Dendritic cell treated with granulocyte-macrophage colony-stimulating factor and Interleukin-4, amounts not matched to agents 40 ng/mL and 50 ng/mL, for 4 days (primary cell): ENCODE measurements around the gene HCFC1R1.
A peak's percentile ranks its signal among the peaks of the same experiment; 100 is the strongest.

ENCODE experiments used
- H3K27ac Mint-ChIP-seq: one replicate; pipeline ENCODE4 v1.8.0; 2022; ENCODE audit warnings: mild to moderate bottlenecking, mixed read lengths
- H3K27me3 Mint-ChIP-seq: one replicate; pipeline ENCODE4 v1.8.0; 2022; ENCODE audit warnings: mild to moderate bottlenecking, mixed read lengths
- H3K36me3 Mint-ChIP-seq: one replicate; pipeline ENCODE4 v1.8.0; 2022; ENCODE audit warnings: low read depth, mixed read lengths
- H3K4me1 Mint-ChIP-seq: one replicate; pipeline ENCODE4 v1.8.0; 2022; ENCODE audit warnings: low read depth, mixed read lengths
- H3K4me3 Mint-ChIP-seq: one replicate; pipeline ENCODE4 v1.8.0; 2022; ENCODE audit warnings: mild to moderate bottlenecking, moderate library complexity, mixed read lengths
- H3K9me3 Mint-ChIP-seq: one replicate; pipeline ENCODE4 v1.8.0; 2022; ENCODE audit warnings: mixed read lengths
- intact Hi-C: fragments of 100-400 bp; cut with micrococcal nuclease; formaldehyde crosslinking; loops from one replicate; pipeline ENCODE4 v1.15.0; 2022

Gene HCFC1R1

DNA sequence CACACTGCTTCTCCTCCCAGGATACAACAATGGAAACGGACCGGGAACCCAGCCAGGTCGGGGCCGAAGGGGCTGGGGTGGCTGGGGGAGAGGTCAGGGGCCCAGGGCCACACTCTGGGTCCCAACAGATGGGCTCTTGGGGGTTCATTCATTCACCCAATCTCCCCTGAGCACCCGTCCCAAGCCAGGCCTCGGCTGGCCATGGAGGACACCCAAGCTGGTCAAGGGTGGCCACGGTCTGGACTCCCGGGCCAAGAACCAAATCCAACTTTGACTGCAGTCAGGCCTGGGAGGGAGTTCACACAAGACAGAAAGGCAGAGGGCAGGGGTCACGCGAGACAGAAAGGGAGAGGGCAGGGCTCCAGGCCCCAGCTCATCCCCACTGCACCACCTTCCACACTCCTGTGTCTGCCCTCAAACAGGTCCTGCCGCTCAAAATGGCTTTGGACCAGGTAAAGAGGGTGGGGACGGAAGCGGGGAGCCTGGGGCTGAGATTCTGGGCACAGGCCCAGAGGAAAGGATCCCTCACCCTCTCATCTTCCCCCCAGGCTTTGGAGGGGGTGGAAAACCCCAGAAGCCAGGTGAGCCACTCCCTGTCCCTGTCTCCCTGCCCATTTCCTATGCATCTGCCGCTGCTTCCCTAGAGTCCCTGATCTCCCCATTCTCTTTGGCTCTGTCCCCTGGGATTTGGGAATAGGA is 31.2 kb downstream of the HCFC1R1 start:
- Mint-ChIP-seq H3K27ac (no peak overlapping the region), H3K27me3 (peaks cover 34% of the 10 kb centered on the region), H3K36me3 (no peaks in the 10 kb centered on the region), H3K4me3 (no peak overlapping the region), H3K4me1 (no peaks in the 10 kb centered on the region), H3K9me3 (no peaks in the 10 kb centered on the region)
- intact Hi-C loops: no loop called here

DNA sequence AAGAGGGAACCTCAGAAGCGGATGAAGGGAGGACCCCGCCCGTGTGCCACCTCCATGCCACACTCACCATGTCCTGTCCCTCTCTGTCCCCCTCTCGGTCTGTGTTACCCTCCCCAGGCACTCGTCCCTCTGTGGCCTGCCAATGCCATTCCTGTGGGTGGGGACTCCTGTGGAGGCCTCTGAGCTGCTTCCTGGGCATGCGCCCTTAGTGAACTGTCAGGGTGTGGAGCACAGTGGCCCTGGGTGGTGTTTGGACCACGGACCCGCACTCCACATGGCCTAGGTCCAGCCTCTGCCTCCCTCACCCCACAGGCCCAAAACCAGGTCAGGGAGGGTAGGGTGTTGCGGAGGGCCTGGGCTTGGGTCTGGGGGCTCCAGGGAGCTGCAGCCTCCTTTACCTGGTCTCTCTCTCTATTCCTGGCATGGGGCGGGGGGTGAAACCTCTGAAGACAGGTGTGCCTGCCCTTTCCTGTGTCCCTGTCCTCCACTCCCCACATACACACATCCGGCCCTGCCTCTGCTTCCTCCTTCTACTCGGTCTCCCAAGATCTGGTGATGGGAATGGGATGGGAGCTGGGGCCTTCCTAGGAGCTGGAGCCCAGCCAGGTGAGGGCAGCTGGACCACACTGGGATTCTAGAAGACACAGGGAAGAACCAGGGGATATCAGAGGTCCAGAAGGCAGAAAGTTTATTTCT is 32.0 kb downstream of the HCFC1R1 start:
- H3K4me3 Mint-ChIP-seq: no peak overlapping the region
- H3K9me3 Mint-ChIP-seq: no peaks in the 10 kb centered on the region
- H3K27me3 Mint-ChIP-seq: peaks cover 39% of the 10 kb centered on the region
- intact Hi-C loops: no loop called here
- no peaks in the 10 kb centered on the region for H3K36me3 Mint-ChIP-seq
- H3K27ac Mint-ChIP-seq: no peak overlapping the region
- no peaks in the 10 kb centered on the region for H3K4me1 Mint-ChIP-seq

DNA sequence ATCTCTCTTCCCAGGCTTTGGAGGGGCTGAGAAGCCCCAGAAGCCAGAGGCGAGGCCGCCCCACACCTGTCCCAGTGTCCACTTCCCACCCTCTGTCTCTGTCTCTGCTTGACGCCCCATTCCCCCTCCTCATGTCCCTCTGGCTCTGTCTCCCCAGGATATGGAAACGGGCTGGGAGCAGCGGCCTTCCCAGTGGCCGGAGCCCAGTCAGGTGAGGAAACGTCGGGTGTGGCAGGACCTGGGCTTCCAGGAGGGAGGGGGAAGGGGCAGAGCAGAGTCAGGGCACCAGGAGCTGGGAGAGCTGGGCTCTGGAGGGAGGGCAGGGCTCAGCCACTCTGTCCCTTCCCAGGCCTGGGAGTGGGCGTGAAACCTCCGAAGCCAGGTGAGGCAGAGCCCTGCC is 32.9 kb downstream of the HCFC1R1 start:
- H3K27me3 Mint-ChIP-seq: peaks cover 44% of the 10 kb centered on the region
- no peaks in the 10 kb centered on the region for H3K4me1 Mint-ChIP-seq
- no peaks in the 10 kb centered on the region for H3K36me3 Mint-ChIP-seq
- intact Hi-C loops: no loop called here
- H3K27ac Mint-ChIP-seq: no peak overlapping the region
- H3K4me3 Mint-ChIP-seq: no peak overlapping the region
- H3K9me3 Mint-ChIP-seq: no peaks in the 10 kb centered on the region

DNA sequence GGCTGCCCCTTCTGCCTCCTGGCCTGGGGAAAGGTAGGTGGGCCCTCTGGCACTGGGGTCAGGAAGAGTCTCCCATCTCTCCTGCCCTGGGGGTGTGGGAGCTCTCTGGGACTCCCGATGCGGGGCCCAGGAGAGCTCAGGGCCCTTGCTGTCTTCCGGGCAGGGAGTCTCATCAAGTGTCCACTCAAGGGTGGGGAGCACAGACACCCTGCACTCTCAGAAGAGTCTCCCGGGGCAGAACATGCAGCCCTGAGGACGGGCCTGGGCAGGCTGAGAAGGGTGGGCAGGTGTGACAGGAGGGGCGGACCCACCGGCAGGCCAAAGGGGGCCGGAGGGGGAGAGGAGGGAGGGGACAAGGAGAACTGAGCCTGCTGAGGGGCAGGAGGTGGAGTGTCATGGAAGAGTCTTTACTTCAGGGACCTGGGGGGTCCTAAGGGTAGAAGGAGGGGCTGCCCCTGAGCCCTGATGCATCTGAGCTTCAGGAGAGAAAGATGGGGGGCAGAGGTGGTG is 35.1 kb downstream of the HCFC1R1 start:
- H3K27ac Mint-ChIP-seq: no peak overlapping the region
- no peaks in the 10 kb centered on the region for H3K9me3 Mint-ChIP-seq
- no peak overlapping the region for H3K4me3 Mint-ChIP-seq
- H3K36me3 Mint-ChIP-seq: no peaks in the 10 kb centered on the region
- intact Hi-C loops: no loop called here
- peaks cover 44% of the 10 kb centered on the region for H3K27me3 Mint-ChIP-seq
- peaks cover 6% of the 10 kb centered on the region for H3K4me1 Mint-ChIP-seq

DNA sequence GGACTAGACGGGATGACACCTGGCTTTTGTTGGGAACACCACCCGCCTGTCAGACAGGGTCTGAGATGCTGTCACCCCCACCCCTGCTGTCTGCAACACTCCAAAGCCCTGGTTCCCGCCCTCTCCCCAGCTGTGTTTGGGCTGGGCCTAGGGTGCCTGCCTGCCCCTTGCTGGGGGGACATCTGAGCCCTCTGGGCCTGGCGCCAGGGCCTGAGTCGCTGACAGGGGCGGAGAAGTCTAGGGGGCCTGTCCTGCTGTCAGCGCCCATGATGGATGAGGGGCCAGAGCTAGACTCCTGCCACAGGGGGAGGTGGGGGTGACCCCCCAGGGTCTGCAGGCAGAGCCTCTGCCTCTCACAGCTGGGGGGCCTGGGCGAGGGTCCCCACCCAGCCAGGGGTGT is 35.9 kb downstream of the HCFC1R1 start:
- H3K36me3 Mint-ChIP-seq: no peaks in the 10 kb centered on the region
- intact Hi-C loops: no loop called here
- no peak overlapping the region for H3K27ac Mint-ChIP-seq
- peaks cover 43% of the 10 kb centered on the region for H3K27me3 Mint-ChIP-seq
- peaks cover 8% of the 10 kb centered on the region for H3K4me1 Mint-ChIP-seq
- H3K4me3 Mint-ChIP-seq: no peak overlapping the region
- no peaks in the 10 kb centered on the region for H3K9me3 Mint-ChIP-seq

DNA sequence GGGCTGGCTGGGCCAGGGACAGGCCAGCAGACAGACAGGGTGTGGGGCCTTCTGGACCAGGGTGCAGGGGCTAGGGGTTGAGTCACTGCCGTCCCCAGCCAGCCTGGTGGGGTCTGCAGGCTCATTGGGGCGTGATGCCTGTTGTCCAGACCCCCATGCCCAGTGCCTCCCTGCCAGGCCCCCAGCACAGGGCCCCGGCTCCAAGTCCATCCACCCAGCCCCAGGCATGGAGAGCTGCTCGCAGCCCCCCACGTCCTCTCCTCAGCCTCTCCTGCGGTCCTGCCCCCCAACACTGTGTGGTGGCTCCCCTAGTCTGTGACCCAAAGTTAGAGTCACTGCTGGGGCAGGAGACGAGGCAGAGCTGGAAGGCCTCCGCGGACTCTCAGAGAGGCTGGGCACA is 36.5 kb downstream of the HCFC1R1 start:
- Mint-ChIP-seq H3K36me3 (no peaks in the 10 kb centered on the region), H3K4me3 (no peak overlapping the region), H3K27me3 (peaks cover 44% of the 10 kb centered on the region), H3K9me3 (no peaks in the 10 kb centered on the region), H3K4me1 (peaks cover 8% of the 10 kb centered on the region), H3K27ac (no peak overlapping the region)
- intact Hi-C loops: no loop called here

DNA sequence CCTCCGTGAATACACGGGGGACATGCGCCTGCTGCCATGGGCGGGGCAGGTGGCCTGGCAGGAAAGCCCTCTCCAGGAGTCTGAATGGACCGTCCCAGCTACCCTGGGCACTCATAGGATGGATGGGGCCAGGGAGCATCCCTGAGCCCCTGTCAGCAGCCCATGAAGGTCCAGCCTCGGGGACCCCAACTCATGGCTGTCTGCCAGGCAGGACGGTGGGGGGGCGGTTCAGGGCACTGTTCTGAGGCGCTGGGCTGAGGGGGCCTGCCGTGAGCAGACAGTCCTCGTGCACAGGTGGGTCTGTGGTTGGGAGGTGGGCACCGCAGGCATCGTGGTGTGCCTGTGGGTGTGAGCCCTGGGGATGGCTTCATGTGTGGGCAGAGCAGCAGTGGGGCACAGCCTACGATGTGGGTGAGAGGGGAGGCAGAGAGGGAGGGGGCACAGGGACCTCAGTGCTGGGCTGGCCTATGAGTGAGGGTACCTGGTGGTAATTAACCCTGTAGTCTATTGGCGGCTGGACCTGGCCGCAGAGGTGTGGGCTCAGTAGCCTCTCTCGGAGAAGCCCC is 37.0 kb downstream of the HCFC1R1 start:
- Mint-ChIP-seq H3K27ac (no peak overlapping the region), H3K4me1 (peaks cover 11% of the 10 kb centered on the region), H3K4me3 (no peak overlapping the region), H3K27me3 (peaks cover 47% of the 10 kb centered on the region), H3K36me3 (no peaks in the 10 kb centered on the region), H3K9me3 (no peaks in the 10 kb centered on the region)
- intact Hi-C loops: no loop called here

DNA sequence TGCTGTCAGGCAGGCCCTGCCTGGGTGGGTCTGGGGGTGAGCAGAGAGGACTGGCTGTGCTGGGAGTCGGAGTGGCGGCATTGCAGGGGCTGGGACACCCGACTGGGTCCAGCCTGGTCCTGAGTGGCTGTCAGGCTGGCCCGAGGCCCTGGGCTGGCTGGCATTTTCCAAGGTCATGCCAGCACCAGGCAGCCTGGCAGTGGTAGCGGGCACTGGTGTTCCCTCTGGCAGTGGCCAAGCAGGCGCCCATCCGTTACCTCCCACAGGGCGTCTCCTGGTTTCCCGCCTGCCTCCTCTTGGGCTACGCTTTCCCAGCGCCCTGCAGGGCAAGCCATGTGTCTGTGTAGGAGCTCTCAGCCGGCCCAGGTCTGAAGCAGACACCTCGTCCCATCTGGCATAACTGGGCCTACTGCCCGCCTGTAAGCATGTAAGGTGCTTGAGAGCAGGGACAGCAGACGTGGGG is 37.8 kb downstream of the HCFC1R1 start:
- intact Hi-C loops: no loop called here
- H3K4me1 Mint-ChIP-seq: peaks cover 13% of the 10 kb centered on the region
- H3K27ac Mint-ChIP-seq: no peak overlapping the region
- peaks cover 45% of the 10 kb centered on the region for H3K27me3 Mint-ChIP-seq
- H3K36me3 Mint-ChIP-seq: no peaks in the 10 kb centered on the region
- no peaks in the 10 kb centered on the region for H3K9me3 Mint-ChIP-seq
- H3K4me3 Mint-ChIP-seq: no peak overlapping the region

DNA sequence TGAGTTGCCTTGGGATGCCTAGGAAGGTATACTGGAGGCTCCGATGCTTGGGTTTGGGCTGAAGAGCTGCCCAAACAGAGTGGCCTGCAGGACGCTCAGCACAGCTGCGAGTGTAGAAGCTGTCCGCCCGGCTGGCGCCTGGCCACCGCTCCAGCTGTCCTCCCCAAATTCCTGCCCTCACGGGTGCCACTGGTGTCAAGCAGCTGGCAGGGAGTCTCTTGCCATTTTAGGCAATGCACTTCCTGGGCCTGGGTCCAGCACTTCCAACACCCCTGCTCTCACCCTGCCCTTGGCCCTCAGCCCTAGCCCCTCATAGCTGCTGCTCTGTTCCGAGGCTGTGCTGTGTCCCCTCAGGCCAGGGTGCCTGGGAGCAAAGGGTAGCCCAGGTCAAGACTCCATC is 38.3 kb downstream of the HCFC1R1 start:
- Mint-ChIP-seq H3K4me3 (no peak overlapping the region), H3K9me3 (no peaks in the 10 kb centered on the region)

DNA sequence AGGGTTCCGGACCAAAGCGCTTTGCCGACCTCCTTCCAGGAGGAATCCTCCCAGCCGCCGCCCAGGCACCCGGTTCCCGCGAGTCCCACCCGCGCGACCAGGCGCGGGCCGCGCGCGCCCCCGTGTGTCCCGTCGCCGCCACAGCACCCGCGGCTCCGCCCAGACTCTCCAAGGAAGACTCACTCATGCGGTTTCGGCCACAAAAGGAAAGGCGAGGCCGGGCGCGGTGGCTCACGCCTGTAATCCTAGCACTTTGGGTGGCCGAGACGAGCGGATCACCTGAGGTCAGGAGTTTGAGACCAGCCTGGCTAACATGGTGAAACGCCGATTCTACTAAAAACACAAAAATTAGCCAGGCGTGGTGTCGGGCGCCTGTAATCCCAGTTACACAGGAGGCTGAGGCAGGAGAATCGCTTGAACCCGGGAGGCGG is 40.0 kb downstream of the HCFC1R1 start:
- peak overlapping the region; percentile 49 for H3K4me3 Mint-ChIP-seq
- H3K9me3 Mint-ChIP-seq: no peaks in the 10 kb centered on the region
- intact Hi-C loops: no loop called here
- peaks cover 22% of the 10 kb centered on the region for H3K4me1 Mint-ChIP-seq
- H3K27ac Mint-ChIP-seq: peak overlapping the region; percentile 49
- H3K27me3 Mint-ChIP-seq: peaks cover 26% of the 10 kb centered on the region
- no peaks in the 10 kb centered on the region for H3K36me3 Mint-ChIP-seq

More for the DNA sequence above, 38.3 kb downstream of the HCFC1R1 start:
- Mint-ChIP-seq H3K4me1 (peaks cover 13% of the 10 kb centered on the region), H3K27ac (no peak overlapping the region), H3K27me3 (peaks cover 40% of the 10 kb centered on the region), H3K36me3 (no peaks in the 10 kb centered on the region)
- intact Hi-C loops: no loop called here

DNA sequence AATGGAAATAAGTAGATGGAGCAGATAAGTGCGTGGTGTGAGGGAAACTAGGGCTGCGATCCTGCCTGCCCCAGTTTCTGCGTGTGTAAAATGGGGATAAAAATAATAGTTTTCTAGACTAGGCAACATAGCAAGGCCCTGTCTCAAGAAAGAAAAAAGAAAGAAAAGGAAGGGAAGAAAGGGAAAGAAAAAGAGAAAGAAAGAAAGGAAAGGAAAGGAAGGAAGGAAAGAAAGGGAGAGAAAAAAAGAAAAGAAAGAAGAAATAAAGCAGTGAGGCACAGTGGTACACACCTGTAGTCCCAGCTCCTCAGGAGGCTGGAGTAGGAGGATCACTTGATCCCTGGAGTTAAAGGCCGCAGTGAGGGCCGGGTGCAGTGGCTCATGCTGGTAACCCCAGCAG is 41.3 kb downstream of the HCFC1R1 start:
- Mint-ChIP-seq H3K4me1 (peaks cover 22% of the 10 kb centered on the region), H3K4me3 (no peak overlapping the region), H3K27me3 (peaks cover 17% of the 10 kb centered on the region), H3K9me3 (no peaks in the 10 kb centered on the region), H3K36me3 (no peaks in the 10 kb centered on the region), H3K27ac (peak overlapping the region; percentile 91)
- intact Hi-C loops: no loop called here

DNA sequence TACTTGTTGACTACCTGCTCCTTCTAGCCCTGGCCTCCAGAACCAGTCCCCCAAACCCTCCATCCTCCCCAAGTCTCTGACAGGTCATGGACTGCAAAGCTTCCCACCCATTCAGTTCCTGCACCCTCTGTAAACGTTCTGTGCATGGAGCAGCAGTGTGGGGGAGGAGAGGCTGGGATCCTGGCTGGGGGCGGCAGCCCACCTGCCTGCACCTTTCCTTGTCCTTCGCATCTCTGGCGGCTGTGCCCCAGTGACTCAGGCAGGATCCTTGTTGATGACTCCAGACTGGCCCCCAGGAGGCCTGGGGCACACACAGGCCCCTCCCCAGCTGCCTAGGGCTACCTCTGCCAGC is 41.9 kb downstream of the HCFC1R1 start:
- Mint-ChIP-seq H3K9me3 (no peaks in the 10 kb centered on the region), H3K36me3 (no peaks in the 10 kb centered on the region), H3K27me3 (peaks cover 14% of the 10 kb centered on the region), H3K4me1 (peaks cover 22% of the 10 kb centered on the region), H3K27ac (peak overlapping the region; percentile 91), H3K4me3 (peak overlapping the region; percentile 50)
- intact Hi-C loops: no loop called here

DNA sequence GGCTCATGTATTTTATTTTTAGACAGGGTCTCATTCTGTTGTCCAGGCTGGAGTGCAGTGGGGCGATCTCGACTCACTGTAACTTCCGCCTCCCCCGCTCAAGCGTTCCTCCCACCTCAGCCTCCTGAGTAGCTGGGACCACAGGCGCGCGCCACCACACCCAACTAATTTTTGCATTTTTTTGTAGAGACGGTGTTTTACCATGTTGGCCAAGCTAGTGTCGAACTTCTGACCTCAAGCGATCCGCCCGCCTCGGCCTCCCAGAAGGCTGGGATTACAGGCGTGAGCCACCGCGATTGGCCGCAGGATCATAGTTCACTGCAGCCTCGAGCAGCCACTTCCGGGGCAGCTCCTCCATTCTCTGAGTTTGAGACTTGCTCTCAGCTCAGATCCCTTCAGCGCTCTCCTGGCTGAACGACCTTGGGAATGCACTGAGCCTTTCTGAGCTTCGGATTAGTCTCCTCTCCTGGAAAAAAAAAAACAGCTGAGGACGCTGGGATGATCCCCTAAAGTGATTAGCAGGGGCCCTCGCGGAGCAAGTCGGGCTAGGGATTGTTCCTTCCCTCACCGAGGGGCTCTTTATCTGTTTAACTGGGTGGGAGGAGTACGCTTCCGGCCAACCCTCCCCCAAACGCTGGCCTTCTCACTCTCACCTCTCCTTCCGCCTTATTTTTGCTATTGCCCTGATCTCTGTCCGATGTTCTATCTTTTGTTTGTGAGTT is 42.4 kb downstream of the HCFC1R1 start:
- Mint-ChIP-seq H3K4me1 (peaks cover 22% of the 10 kb centered on the region), H3K27ac (peak overlapping the region; percentile 91), H3K27me3 (peaks cover 9% of the 10 kb centered on the region), H3K36me3 (no peaks in the 10 kb centered on the region), H3K4me3 (peak overlapping the region; percentile 80), H3K9me3 (no peaks in the 10 kb centered on the region)
- intact Hi-C loops: no loop called here
